D721Med (cell line): Measurements from ENCODE around the gene ADGRG3.

Experiments used
- DNase-seq: peaks from one replicate; pipeline ENCODE4 v3.0.0; 2011; ENCODE audit warnings: low spot score; ENCODE audit not compliant: insufficient read length
- FAIRE-seq: peaks from 2 replicates; lab custom pipeline; 2011; peaks lifted over from hg19 to GRCh38; lab: Jason Lieb, UNC
- TF ChIP-seq, protein P1 (sequence below): IDR thresholded peaks from 2 replicates; pipeline ENCODE4 v1.5.1; 2012; ENCODE audit warnings: mild to moderate bottlenecking, control low read depth; ENCODE audit not compliant: insufficient read depth; ENCODE audit errors: missing control alignments

Gene ADGRG3

GRCh38 chr16:57679016-57679415 lies 10.9 kb downstream of the ADGRG3 start:
- no peak for FAIRE-seq
- DNase-seq = no peak
- TF ChIP-seq, protein P1, sequence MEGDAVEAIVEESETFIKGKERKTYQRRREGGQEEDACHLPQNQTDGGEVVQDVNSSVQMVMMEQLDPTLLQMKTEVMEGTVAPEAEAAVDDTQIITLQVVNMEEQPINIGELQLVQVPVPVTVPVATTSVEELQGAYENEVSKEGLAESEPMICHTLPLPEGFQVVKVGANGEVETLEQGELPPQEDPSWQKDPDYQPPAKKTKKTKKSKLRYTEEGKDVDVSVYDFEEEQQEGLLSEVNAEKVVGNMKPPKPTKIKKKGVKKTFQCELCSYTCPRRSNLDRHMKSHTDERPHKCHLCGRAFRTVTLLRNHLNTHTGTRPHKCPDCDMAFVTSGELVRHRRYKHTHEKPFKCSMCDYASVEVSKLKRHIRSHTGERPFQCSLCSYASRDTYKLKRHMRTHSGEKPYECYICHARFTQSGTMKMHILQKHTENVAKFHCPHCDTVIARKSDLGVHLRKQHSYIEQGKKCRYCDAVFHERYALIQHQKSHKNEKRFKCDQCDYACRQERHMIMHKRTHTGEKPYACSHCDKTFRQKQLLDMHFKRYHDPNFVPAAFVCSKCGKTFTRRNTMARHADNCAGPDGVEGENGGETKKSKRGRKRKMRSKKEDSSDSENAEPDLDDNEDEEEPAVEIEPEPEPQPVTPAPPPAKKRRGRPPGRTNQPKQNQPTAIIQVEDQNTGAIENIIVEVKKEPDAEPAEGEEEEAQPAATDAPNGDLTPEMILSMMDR = no peak

DNA sequence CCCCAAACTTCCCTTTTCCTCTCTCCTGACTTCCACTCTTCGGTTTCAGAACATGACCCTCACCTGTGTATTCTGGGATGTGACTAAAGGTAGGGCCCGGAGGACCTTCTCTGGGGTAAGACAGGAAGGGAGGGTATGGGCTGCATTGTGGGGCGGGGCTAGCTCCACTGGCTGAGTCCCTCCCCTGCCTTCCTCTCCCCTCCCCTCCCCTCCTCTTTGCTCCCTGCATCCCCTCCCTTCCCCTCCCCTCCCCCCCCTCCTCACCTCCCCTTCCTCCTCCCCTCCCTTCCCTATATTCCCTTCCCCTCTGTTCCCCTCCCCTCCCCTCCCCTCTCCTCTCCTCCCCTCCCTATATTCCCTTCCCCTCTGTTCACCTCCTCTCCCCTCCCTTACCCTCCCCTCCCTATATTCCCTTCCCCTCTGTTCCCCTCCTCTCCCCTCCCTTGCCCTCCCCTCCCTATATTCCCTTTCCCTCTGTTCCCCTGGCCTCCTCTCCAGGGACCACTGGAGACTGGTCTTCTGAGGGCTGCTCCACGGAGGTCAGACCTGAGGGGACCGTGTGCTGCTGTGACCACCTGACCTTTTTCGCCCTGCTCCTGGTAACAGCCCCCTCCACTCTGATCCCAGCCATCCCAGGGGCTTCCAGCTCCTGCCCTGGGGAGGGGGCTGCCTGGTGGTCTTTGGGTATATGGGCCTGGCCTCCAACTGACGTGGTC lies 11.8 kb downstream of the ADGRG3 start:
- no peak for DNase-seq

DNA sequence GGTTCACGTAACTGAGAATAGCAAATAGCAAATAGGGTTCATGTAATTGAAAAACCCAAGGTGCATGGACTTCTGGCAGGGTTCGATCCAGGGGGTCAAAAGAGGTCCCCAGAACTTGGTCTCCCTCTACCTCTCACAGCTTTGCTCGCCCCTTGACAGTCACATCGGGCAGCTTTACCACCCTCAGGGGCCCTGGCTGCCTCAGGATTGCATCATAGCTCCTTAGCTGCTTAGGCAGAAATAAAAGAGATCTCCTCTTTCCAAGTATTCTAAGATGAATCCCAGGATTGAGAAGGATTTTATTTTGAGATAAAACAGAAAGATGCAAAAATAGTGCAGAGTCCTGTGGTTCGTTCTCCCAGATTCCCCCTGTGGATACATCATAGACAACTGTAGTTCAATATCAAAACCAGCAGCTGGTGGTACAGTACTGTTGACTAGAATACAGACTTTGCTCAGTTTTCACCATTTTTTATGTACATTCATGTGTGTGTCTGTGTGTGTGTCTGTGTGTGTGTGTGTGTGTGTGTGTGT lies 12.8 kb downstream of the ADGRG3 start:
- TF ChIP-seq, protein P1 = no peak
- no peak for FAIRE-seq
- no peak for DNase-seq

More for the DNA sequence above, 11.8 kb downstream of the ADGRG3 start:
- no peak for FAIRE-seq
- TF ChIP-seq, protein P1 = no peak

GRCh38 chr16:57681950-57682728 lies 14.0 kb downstream of the ADGRG3 start:
- no peak for FAIRE-seq
- no peak for DNase-seq
- TF ChIP-seq, protein P1 = no peak

GRCh38 chr16:57682809-57683635 lies 14.9 kb downstream of the ADGRG3 start:
- DNase-seq (no peak), FAIRE-seq (no peak)
- TF ChIP-seq, protein P1 = no peak

GRCh38 chr16:57683636-57684545 lies 15.8 kb downstream of the ADGRG3 start:
- no peak for DNase-seq
- TF ChIP-seq, protein P1 = no peak
- no peak for FAIRE-seq
